Uterus (tissue), 4 donors: Measurements from ENCODE around the gene COA8. TPM values are rescaled to one million over a fixed set of nuclear protein-coding genes. Genes with fewer than 3 reads are reported as not detected.
"Not testable (repeated sequence)": the region's sequence is repeated elsewhere in the genome, so short reads cannot be mapped to it uniquely, and the experiment has no call there.

Experiments
- DNase-seq, 2 donors: peaks; one replicate each; pipeline ENCODE4 v3.0.0-alpha.2; 2019 to 2020
- H3K27ac ChIP-seq, 2 donors: fragments of 200-600 bp; sonication (generic); 1 replicate in 1 of 2; 2 replicates in 1 of 2; pipeline ENCODE4 v1.5.1; 2016 to 2018
- H3K27me3 ChIP-seq, 2 donors: fragments of 200-600 bp; sonication (generic); one replicate each; pipeline ENCODE4 v1.5.1; 2018 to 2019; ENCODE audit warnings: control low read depth in 1 of 2
- H3K36me3 ChIP-seq, 2 donors: fragments of 200-600 bp; sonication (generic); one replicate each; pipeline ENCODE4 v1.5.1; 2019; ENCODE audit warnings: control low read depth in 1 of 2
- H3K4me1 ChIP-seq, 2 donors: fragments of 200-600 bp; sonication (generic); one replicate each; pipeline ENCODE4 v1.5.1; 2018 to 2019; ENCODE audit warnings: control low read depth in 1 of 2
- H3K4me3 ChIP-seq, 2 donors: fragments of 200-600 bp; sonication (generic); 1 replicate in 1 of 2; 2 replicates in 1 of 2; pipeline ENCODE4 v1.5.1; 2018 to 2019; ENCODE audit warnings: mild to moderate bottlenecking in 1 of 2
- H3K9me3 ChIP-seq, 2 donors: fragments of 200-600 bp; sonication (generic); one replicate each; pipeline ENCODE4 v1.5.1; 2019; ENCODE audit warnings: control low read depth in 1 of 2
- POLR2A ChIP-seq, 2 donors: fragments of 450-650 bp; IDR thresholded peaks; one replicate each; pipeline ENCODE4 v1.6.1; 2016; ENCODE audit warnings: antibody characterized with exemption in 2 of 2, mild to moderate bottlenecking in 1 of 2, moderate library complexity in 1 of 2
- intact Hi-C: fragments of 100-400 bp; cut with DNase I; formaldehyde crosslinking; loops from one replicate; pipeline ENCODE4 v1.15.1; 2023; ENCODE audit warnings: low total_unique reads
- total RNA-seq, 4 donors: library from RNA; depleted of rRNA in 3 of 4; stranded (reverse); fragments of >200 nt in 3 of 4; gene quantifications; one replicate each; pipeline versions ENCODE4 v1.1.0 to v1.2.4, GENCODE V29; 2014 to 2023
- TF ChIP-seq, protein P1 (sequence below), 4 experiments: fragments of 200-600 bp in 2 of 4; fragments of 450-650 bp in 2 of 4; sonication (generic) in 2 of 4; IDR thresholded peaks; one replicate each; pipeline ENCODE4 v1.5.1; 2016 to 2019; ENCODE audit warnings: antibody characterized with exemption in 4 of 4, mild to moderate bottlenecking in 2 of 4, moderate library complexity in 1 of 4
- donor health status: DM: yes; HTN: yes; CAD: no.

COA8 gene
- total RNA-seq, 4 donors from 2014 or later, result 26.9 to 51.5 (median 31.6) TPM; not detected in 1

DNA sequence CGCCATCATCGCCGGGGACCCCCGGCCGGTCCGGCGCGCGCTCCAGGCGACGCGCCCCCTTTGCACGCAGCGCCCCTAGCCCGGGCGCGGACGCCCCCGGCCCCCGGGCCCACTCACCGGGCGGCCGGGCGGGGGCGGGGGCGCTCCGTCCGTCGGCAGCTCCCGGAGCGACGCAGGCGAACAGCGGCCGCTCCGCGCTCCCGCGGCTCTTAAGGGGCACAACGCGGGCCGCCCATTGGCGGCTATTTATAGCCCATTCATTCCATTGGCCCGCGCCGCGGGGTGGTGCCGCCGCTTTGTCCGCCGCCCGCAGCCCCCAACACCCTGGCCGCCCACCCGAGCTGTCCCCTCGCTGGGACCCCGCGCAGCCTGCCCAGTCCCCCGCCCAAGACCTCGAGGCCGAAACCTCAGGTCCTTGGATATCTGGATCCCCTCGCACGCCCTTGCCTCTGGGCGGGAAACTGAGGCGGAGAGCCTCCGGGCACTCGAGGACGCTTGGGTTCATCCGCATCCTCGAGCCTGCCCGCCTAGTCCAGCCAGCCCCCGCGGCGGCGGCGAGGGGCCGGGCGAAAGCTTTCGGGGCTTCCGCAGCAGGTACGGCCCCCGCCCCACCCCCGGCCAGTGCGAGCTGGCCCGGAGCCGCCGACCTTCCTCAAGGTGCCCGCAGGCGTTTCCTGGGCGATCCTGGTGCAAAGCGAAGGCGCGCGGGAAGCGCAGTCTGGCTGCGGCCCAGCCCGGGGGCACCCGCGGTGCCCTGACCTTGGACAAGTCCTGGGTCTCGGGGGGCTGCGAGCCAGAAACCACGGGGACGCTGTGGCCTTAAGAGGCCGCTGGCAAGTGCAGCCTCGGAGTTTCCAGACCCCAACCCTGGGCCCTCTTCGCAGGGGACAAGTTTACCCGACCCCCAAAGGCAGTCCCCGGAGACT is 39.8 kb upstream of the COA8 start, which contains the start of gene CKB:
Gene CKB, minus strand, starts transcription at position 182 of the 926 bp plus-strand sequence. CDS start 337 bp downstream, outside the sequence.
- peaks cover 0 to 28% of the 10 kb centered on the region in 2 donors for H3K4me1 ChIP-seq
- peak; percentile 71 to 75 for DNase-seq
- H3K27ac ChIP-seq, result peak within 1 kb of the TSS; percentile 82 to 84
- no peaks in the 10 kb centered on the region for H3K36me3 ChIP-seq
- no peaks in the 10 kb centered on the region for H3K27me3 ChIP-seq
- no peaks in the 10 kb centered on the region for H3K9me3 ChIP-seq
- intact Hi-C loops, result no loop called here
- TF ChIP-seq POLR2A (IDR thresholded peaks at IDR 0.05), result peak; percentile 79
- TF ChIP-seq, protein P1, sequence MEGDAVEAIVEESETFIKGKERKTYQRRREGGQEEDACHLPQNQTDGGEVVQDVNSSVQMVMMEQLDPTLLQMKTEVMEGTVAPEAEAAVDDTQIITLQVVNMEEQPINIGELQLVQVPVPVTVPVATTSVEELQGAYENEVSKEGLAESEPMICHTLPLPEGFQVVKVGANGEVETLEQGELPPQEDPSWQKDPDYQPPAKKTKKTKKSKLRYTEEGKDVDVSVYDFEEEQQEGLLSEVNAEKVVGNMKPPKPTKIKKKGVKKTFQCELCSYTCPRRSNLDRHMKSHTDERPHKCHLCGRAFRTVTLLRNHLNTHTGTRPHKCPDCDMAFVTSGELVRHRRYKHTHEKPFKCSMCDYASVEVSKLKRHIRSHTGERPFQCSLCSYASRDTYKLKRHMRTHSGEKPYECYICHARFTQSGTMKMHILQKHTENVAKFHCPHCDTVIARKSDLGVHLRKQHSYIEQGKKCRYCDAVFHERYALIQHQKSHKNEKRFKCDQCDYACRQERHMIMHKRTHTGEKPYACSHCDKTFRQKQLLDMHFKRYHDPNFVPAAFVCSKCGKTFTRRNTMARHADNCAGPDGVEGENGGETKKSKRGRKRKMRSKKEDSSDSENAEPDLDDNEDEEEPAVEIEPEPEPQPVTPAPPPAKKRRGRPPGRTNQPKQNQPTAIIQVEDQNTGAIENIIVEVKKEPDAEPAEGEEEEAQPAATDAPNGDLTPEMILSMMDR (IDR thresholded peaks at IDR 0.05), result no peak
- peak within 1 kb of the TSS; percentile 49 to 51 for H3K4me3 ChIP-seq

DNA sequence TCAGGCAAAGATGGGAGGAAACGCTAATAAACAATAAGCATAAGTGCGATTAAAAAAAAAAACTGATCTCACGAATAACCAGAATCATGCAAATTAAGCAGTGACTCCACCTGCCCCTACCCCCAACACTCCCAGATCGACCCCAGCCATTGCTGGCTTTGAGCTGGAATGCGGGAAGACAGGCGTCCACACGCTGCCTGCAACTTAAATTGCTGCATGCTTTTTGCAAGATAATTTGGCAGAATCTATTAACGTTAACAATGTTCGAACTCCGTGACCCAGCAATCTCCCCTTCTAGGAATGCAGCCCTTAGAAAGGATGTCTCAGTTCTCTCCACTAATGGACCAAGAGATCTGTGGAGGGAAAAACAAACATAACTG is 39.2 kb upstream of the COA8 start:
- TF ChIP-seq, protein P1 (IDR thresholded peaks at IDR 0.05), result no peak
- no peak for TF ChIP-seq POLR2A (IDR thresholded peaks at IDR 0.05)
- Histone ChIP-seq H3K4me3 (no peak overlapping the region), H3K27me3 (no peaks in the 10 kb centered on the region), H3K4me1 (peaks cover 0 to 29% of the 10 kb centered on the region in 2 donors), H3K27ac (peak overlapping the region in 1 of 2 donors; percentile 49), H3K36me3 (no peaks in the 10 kb centered on the region), H3K9me3 (no peaks in the 10 kb centered on the region)
- intact Hi-C loops, result no loop called here
- DNase-seq, result no peak

DNA sequence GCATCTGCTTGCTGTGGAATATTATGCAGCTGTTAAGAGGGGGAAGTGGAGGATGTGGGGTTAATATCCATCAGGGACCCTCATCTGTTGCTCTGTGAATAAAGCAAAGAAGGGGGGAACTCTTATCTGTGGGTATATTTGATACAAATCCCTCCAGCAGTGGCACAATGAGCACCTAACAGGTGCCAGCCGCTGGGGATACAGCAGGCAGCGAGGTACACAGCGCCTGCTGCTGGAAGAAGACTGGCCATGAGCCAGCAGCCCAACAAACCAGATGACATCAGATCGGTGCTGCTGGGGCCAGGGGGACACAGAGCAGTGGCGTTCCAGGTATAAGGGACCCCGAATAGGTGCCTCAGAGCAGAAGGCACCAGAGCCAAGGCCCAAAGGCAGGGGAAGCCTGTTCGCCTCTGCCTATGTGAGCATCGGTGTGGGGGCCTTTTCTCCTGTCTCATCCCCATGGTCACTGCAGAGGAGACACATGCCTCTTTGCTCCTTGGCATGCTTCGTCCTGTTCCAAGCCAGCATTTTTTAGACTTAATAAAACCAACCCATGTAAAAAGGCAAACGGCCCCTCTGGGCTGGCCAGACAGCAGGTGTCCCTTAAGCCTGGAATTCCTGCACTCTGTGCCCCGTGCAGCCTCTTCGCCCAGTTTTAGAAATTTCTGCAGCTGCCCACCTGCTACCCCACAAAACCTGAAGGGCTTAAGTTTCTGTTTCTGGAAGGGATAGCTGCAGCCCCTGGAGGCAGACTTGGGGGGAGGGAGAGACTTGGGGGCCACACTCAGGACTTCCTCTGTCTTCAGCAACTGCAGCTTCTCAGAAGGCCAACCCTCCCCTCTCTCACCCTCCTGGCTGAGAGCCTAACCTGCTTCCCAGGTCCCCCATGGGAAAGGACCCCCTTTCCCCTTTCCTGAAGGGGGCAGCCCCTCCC is 38.5 kb upstream of the COA8 start:
- no peak for DNase-seq
- TF ChIP-seq, protein P1 (IDR thresholded peaks at IDR 0.05), result no peak
- TF ChIP-seq POLR2A (IDR thresholded peaks at IDR 0.05), result no peak
- H3K36me3 ChIP-seq, result no peaks in the 10 kb centered on the region
- H3K4me3 ChIP-seq, result no peak overlapping the region
- peaks cover 0 to 24% of the 10 kb centered on the region in 2 donors for H3K4me1 ChIP-seq
- no peaks in the 10 kb centered on the region for H3K27me3 ChIP-seq
- no peak overlapping the region for H3K27ac ChIP-seq
- intact Hi-C loops, result no loop called here
- no peaks in the 10 kb centered on the region for H3K9me3 ChIP-seq

DNA sequence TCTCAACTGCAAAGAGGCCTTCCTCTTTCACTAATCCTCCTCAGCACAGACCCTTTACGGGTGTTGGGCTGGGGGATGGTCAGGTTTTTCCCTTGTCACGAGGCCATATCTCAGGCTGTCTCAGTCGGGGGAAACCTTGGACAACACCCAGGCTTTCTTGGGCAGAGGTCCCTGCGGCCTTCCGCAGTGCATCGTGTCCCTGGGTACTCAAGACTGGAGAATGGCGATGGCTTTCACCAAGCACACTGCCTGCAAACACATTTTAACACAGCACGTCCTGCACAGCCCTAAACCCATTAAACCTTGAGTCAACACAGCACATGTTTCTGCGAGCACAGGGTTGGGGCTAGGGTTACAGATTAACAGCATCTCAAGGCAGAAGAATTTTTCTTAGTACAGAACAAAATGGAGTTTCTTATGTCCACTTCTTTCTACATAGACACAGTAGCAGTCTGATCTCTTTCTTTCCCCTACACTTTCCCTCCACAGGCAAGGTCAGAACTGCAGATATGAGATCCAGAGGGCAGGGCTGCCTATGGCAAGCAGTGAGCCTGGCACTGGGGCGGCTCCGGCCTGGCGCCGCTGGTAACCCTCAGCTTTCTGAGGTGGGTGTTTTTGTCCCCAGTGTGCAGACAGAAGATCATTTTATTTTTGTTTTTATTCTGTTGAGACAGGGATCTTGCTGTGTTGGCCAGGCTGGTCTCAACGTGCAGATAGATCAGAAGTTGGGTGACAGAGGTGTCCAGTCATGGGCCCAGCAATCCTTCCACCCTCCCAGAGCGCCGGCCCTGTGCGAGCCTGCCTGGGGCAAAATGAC is 37.1 kb upstream of the COA8 start:
- intact Hi-C loops, H3K27me3 ChIP-seq, H3K4me3 ChIP-seq, H3K27ac ChIP-seq, H3K9me3 ChIP-seq, DNase-seq, H3K36me3 ChIP-seq: not testable (repeated sequence)
- H3K4me1 ChIP-seq, result peaks cover 0 to 27% of the 10 kb centered on the region in 2 donors
